GM18507 (cell line): ENCODE results near the gene RPS18.

Experiments
- DNase-seq: peaks from one replicate; pipeline ENCODE4 v3.0.0; 2011; ENCODE audit warnings: low read depth; ENCODE audit not compliant: insufficient read length; ENCODE audit errors: extremely low spot score
- FAIRE-seq: peaks from 2 replicates; lab custom pipeline; 2011; peaks lifted over from hg19 to GRCh38; lab: Jason Lieb, UNC

Gene RPS18

DNA sequence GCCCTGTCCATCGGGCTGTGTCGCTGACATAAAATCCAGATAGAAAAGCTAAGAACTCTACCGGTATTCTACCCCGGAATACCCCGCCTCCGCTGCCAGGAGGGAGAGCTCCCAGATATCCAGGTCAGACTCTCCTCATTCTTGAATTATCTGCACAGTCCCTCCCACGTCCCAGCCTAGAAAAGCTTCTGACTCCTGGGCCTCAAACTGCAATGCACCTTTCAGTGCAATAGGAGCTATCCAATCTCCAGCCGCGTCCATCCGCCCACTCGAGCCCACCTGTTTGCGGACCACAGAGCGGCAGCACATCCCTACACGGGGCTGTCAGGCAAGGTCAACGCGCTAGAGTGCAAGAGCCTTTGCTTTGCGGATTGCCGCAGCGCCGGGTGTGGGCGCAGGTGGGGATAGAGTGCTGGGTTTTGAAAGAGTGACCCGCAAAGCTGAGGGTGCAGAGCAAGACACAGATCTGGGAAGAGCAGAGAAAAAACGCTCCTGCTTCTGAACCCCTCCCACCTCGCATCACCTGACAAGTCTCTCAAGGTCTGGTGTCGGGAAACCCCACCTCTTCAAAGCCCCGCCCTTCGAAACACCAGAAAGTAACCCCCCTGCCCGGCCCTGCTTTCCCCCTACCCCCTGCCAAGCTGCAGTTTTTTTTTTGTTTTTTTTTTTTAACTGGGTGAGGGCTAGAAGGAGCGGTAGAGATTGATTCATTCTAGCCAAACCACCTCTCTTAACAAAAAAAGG is 40.7 kb downstream of the RPS18 start:
- DNase-seq (peak; percentile 71), FAIRE-seq (peak; percentile 88)

DNA sequence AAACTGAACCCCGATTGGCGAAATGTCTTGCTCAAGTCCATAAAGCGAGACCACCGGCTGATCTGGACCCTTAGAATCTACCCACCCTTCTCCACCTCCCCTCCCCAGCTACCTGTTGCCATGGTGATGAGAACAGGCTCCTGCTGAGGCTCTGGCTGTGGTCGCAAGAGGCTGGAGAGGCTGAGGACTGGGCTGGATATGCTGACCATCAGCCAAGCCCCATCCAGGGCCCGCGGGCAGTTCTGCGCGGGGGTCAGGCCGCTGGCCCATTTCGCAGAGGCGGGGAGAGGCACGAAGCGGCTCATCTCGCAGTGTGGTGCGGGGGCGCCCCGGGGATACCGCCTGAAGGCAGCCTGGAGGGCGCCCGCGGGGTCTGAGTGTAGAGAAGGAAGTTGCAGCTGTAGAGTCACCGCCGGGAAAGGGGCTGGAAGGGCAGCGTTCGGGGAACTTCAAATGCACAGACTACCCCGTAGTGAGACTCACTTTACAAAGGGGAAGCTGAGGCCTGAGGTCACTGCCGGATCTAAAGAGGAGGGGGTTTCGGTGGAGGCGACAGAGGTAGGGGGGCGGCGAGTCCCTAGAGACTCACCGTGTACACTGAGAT is 41.3 kb downstream of the RPS18 start:
- DNase-seq: no peak
- FAIRE-seq: no peak

DNA sequence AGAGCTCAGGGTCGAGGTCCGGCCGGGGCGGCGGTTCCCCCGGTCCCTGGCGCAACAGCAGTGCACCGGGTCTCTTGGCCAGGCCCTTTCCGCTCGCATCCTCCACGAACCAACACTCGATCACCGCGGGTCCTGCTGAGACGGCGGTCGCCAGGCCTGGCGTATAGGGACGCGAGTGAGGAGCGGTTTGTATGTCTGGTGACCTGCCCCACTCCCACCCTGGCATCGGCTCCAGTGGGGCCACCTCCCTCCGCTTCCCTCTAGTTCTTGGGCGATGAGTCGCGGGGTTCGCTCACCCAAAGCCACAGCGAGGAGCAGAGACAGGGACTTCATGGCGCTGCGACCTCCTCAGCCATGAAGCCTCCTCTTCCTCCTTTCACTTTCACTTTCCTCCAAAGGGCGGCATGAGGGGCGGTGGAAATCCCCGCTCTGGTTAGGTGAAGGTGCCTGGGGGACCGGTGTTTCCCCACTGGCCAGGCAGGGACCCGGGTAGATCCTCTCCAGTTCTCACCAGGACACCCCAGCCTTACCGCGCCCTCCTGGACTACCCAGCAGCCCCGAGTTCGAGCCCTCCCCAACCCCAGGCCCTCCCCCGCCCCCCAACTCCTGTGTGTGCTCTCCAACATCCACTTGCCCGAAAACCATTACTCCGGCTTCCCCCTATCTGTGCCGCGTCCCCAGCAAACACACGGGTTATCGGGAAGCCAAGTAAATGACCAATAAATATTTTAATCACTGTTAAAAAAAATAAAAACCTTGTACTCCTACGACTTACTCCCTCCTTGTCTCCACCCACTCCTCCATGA is 42.0 kb downstream of the RPS18 start, which contains the start of gene TAPBP:
TAPBP (minus strand) TSS at position 370 of the 806 bp plus-strand sequence; CDS start at position 333, 37 bp downstream.
- peak; percentile 89 for FAIRE-seq
- peak; percentile 68 for DNase-seq

DNA sequence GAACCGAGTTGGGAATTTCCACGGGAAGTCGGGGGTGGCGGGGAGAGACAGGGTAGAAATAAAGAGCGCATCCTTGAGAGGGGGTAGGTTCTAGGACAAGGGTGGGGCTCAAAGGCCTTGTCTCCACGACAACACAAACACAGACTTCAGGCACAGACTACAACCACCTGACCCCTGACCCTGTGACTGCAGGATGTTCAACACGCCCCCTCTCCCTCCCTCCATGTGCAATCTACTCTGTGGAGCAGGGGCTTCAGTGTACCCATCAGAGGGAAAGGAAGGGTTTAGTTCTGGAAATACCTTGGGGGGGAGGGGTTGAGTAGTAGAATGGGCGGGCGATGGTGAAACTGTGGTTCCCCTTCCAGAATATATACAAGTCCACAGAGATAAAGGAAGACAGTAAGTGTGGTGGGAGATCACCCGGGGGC is 42.7 kb downstream of the RPS18 start:
- DNase-seq: no peak

DNA sequence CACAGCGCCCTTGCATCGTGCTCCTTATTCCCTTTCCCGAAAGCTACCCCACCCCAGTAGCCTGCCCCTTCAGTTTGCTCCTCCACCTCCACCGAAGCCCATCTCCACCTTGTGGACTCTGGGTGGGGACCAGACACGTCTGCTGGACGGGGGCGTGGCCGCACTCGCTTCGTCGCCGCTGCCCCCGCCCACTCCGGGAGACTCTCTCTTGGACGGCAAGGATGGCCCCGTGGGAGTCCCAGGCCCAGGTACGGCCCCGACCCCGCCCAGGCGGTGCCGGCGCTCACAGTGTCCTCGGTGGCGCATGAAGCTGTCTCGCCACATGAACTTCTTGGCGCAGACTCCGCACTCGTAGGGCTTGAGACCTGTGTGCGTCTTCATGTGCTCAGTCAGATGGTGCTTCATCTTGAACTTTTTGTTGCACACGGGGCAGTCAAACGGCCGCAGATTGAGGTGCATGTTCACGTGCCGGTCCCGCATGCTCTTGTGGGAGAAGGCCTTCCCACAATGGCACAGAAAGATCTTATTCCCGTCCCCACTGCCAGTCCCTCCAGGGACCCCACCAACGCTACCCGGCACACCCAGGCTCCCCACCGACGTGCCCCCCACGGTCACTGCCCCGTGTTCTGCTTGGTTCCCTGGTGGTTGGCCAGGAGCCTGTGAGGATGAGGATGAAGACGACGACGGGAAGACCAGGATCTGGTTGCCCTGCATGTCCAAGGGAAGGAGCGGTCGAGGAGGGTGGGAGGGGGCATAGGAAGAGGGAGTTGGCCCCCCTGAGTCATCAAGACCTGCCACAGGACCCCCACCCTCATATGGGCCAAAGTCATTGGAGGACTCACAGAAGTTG is 43.3 kb downstream of the RPS18 start:
- no peak for DNase-seq
- FAIRE-seq: no peak

More for the DNA sequence above, 42.7 kb downstream of the RPS18 start:
- FAIRE-seq: peak; percentile 67

DNA sequence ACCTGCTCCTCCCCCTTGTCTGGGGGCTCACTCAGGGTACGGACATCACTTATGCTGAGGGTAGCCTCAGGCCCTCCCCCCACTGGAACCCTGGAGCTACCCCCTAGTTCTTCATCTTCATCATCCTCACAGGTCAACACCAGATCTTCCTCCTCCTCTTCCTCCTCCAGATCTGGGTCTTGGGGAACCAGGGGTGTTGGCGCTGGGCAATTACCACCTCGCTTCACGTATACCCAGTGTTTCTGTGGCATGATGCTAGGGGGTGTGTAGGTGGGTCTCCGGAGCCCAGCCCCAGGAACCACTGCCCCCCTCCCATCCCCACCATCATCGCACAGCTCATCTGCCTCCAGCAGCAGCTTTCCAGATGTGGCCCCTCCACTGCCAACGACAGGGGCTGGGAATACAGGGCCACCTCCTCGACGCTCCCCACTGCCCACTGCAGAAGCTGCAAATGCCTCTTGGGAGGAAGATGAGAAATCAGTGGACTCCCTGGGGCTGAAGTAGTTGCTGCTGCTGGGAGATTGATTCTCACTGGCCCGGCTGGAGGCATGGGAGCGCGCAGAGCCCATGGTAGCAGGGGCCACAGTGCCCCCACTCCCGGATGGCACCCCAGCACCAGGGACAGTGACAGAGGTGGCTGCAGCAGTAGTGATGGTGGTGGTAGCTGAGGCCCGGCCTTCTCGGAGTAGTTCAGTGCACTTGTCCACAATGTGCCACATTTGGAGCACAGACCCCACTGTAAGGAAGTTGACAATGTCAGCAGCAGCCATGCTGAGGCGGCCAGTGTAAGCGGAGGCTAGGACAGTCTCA is 44.1 kb downstream of the RPS18 start:
- no peak for DNase-seq
- FAIRE-seq: no peak

DNA sequence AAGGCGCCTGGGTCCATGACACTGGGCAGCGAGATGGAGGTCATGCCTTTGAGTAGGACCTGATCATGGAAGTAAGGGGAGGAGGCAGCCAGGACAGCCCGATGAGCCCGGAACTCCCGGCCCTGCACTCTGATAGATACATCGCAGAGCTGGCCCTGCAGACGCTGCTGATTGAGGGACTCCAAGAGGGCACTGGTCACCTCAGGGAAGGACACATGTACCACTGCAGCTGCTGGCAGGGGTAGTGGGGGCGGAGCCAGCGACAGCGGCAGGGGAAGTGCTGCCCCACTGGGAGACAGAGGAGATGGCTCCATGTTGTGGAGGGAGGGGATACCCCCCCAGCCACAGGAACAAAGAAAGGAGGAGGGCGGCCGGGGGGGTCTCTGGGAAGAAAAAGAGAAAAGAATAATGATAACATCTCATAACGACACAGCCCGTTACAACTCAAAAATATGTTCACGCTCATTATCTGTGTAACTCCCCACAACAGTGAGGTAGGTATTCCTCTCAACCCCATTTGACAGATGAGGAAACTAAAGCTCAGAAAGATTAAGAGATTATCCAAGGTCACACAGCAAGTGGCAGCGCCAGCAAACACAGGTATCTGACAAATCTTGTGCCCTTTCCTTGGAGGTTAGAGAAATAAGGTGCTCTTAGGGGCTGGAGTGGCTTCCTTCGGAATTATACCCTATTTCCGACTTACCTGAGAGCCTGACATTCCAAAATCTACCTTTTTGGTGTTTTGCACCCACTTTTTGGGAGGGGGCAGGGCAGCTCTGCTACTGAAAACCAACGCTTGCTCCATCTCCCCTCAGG is 44.9 kb downstream of the RPS18 start:
- DNase-seq (no peak), FAIRE-seq (no peak)

DNA sequence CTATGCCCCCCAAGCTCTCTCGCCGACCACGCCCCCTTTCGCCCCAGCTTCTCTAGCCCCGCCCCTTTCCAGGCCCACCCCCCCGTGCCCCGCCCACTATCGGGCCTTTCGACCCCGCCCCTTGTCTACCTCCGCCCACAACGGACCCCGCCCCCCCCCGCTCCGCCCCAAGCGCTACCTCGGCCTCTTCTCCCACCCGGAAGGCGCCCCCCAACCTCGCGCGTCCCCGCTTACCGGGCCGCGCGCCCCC is 45.5 kb downstream of the RPS18 start:
- no peak for FAIRE-seq
- DNase-seq: no peak

DNA sequence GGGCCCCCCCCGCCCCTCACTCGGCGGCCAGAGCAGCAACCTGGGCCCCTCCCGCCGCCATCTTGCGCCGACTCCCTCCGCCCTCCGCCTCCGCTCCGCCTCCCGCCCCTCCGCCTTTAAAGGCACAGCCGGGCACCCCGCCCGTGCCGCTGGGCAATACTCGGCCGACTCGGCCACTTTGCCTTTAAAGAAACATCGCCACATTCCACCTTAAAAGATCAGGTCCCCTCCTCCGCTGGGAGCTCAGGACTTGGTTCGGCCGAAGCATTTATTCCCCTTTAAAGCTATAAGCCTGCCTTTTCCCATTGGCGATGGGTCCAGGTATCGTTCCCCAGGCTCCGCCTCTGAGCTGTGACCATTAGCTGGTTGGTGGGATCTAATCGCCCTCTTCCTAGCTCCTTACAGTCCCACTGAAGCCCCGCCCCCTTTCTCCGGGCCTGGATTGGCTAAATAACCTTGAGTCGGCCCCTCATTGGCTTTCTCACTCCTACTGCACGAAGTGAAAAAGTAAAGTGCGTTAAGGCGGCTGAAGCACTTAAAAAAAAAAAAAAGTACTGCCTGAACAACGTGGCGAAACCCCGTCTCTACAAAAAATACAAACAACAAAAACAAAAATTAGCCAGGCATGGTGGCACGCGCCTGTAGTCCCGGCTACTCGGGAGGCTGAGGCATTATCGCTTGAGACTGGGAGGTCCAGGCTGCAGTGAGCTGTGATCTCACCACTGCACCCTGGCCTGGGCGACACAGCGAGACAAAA is 46.0 kb downstream of the RPS18 start, which contains the start of gene ZBTB22:
ZBTB22 (minus strand) TSS at position 76 of the 757 bp plus-strand sequence. CDS start 828 bp downstream, outside the sequence.
- peak; percentile 95 for FAIRE-seq
- DNase-seq: peak; percentile 71

DNA sequence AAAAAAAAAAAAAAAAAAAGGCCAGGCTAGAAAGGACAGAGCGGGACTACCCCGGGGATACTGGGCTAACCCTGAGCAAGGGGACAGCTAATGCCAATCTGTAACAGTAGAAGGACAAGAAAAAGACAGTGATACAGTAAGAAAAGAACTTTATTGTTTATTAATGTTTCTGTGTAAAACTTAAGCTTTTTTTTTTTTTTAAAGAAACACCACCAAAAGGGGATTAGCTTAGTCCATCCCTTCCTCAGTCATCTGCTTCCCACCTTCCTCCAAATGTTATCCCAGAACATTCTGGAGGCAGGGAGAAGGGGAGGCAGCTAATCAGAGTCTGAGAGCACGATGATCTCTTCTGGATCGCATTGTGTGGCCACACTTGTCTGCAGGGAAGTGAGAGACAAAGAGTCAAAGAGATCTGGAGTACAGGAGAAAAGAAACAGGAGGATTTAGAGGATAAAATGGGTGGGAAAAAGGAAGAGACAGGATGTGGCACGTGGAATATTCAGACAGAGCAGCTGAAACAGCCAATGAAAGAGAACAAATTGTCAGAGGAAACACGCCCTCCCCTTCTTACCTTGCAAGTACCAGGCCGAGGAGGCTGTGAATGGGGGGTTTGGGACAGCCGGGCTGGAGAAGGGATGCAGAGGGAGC is 46.7 kb downstream of the RPS18 start:
- DNase-seq (no peak), FAIRE-seq (no peak)

DNA sequence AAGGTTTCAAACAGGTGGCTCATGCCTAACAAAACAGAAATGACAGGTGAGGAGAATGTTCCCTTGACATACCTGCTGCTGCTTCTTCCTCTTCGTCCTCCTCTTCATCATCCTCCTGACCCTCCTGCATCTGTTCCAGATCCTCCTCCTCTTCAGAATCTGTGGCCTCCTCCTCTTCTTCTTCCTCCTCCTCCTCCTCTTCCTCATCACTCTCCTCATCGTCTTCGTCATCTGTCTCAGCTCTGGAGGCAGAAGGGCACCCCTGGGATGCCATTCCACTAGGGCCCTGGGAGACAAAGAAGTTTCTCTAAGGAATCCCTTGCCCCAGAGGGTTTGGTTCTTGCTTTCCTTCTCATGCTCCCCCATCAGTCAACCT is 48.1 kb downstream of the RPS18 start:
- no peak for DNase-seq
- no peak for FAIRE-seq

DNA sequence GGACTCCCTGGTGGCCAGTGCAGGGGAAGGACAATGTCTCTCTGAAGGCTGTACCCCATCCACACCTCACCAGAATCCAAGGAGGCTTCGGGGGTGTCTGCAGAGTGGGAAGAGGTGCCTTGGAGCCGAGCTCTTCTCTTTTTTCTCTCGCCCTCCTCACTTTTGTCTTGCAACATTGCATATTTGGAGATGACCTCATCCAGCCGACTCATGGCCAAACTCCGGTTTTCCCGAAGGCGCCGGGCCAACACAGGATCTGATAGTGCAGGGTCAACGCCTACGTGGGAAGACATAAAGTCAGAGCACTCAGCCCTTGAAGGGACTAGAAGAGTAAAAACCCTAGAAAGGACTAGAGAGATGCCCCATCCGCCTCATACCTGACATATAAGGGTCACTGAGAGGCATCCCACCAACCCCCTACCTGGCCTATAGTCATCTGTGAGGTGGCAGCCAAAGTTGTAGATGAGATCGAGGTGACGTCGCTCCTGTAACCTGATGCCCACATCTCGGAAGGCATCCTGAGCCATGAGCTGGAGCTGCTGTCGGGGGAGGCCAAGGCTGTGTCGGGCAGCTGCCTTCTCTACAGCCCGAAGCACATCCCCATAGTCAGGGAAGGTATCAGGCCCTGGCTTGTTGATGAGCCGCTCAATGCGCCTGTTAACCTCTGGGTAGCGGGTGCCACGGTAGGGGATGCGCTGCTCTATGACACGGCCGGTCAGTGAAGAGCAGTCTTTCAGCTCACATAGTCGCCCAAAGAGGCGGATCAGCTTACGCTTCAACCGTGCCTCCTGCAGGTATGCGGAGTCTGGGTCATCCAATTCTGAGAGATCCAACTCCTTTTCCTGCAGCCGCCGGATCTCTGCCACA is 48.7 kb downstream of the RPS18 start:
- DNase-seq (no peak), FAIRE-seq (no peak)

DNA sequence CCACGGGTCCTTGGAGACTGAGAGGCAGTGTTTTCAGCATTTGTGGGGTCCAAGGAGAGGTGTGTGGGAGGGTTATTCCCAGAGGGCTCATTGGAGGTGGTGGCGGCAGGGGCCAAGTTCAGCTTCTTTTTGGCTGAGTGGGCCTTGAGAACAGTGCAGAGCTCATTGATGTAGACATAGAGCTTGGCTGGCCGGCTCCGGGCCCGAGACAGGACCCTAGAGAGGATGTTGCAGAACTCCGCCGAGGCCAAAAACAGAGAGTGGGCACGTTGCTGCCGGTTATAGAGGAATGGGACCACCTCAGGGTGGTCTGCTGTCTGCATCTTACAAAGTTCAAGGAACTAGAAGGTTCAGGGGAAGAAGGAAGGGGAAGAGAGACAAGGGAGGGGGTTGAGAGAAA is 49.4 kb downstream of the RPS18 start:
- DNase-seq: no peak
- FAIRE-seq: no peak

DNA sequence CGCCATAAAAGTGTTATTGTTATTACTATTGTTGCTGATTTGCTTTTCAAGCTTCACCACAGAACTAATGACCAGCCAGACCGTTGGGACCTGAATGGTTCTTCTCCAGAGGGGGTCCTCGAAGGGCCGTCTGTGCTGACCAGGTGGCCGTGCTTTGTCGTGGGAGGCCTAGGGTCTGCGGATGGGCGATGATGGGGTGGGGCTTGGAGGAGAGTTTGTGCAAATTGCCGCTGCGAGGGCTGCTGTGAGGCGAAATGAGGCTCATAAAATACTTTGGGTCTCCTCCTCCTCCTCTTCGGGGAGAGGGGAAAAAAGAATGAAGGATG is 51.7 kb downstream of the RPS18 start:
- DNase-seq (no peak), FAIRE-seq (no peak)

DNA sequence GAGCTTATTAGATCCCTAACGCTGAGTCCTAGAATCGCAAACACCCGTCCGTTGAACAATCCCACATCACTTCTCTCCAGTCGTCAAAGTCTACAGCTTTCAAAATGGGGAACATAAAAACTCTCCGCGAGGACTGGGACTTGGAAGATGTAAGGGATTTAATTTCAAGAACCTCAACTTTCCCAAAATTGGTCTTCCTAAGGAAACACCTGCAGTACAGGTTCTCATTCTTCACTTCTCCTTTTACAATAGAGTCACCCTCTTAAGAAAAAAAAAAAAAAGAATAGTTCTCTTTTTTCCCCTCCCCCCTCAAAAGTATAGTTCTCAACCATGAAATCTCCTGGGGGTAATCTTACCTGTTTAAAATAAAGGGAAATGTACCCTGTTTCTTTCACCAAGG is 52.2 kb downstream of the RPS18 start:
- DNase-seq: no peak
- FAIRE-seq: no peak
